GM15510 (cell line): ENCODE results near the gene ZNF722.

ENCODE experiments used
- POLR2A ChIP-seq: IDR thresholded peaks from 3 replicates; pipeline ENCODE4 v1.6.1; 2011; ENCODE audit warnings: borderline replicate concordance; ENCODE audit not compliant: insufficient read length; ENCODE audit errors: extremely low read depth

The ZNF722 gene

DNA sequence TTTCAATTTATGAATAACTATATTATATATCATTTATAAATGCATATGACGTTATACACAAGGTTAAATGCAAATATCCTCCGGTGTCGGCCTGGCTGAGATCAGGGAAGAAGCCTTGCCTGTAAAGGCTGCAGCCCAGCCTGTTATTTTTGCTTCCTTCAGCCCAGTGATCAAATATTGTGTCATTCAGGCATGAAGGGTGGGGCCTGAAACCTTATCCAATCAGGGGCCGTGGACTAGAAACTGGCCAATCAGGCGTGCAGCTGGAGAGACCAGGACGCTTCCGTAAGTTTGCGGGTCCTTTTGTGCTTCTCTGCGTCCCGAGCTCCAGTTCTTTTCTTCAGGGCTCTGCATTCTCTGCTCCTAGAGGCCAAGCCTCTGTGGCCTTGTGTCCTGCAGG, at the start of gene ZNF722:
Gene ZNF722 (plus strand): TSS at position 301 of the 400 bp plus-strand sequence. CDS start 113 bp downstream, outside the sequence.
- no peak for TF ChIP-seq POLR2A

GRCh38 chr7:63953181-63953580, 45.5 kb upstream of the ZNF722 start:
- no peak for TF ChIP-seq POLR2A

DNA sequence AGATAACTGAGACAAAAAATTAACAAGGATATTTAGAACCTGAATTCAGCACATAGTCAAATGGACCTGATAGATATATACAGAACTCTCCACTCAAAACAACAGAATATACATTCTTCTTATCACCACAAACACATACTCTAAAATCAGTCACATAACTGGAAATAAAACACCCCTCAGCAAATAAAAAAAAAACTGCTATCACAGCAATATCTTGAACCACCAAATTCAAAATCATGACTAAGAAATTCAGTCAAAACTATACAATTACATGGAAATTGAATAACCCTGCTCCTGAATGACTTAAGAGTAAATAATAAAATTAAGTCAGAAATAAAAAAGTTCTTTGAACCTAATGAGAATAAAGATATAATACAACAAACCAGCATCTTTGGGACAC, 30.0 kb upstream of the ZNF722 start:
- TF ChIP-seq POLR2A = no peak

DNA sequence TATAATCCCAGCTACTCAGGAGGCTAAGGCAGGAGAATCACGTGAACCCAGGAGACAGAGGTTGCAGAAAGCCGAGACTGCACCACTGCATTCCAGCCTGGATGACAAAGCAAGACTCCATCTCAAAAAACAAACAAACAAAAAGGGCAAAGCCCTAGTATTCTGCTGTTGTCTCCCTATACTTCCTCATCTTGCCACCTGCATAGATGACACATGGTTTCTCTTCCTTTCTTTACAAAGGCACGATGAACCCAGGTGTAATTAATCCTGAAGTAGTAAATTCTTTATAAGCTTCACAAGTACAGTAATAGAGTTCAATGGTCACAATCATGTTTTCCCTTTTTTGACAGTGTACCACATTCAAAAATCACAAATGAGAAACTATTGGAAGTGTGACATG, 36.7 kb downstream of the ZNF722 start:
- TF ChIP-seq POLR2A = no peak

DNA sequence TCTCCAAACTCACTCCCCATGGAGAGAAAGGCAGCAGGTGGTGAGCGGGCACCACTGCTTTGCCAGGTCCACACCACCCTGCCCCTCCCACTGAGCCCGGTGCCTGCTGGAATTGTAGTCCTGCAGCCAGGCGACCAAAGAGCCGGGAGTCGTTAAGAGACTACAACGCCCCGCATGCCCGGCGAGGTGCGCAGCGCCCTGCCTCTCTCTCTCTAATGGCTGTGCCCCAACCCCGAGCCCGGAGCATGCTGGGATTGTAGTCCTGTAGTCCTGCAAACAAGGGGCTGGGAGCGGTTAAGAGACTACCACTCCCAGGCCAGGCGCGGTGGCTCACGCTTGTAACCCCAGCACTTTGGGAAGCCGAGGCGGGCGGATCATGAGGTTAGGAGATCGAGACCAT, 38.4 kb downstream of the ZNF722 start:
- no peak for TF ChIP-seq POLR2A

DNA sequence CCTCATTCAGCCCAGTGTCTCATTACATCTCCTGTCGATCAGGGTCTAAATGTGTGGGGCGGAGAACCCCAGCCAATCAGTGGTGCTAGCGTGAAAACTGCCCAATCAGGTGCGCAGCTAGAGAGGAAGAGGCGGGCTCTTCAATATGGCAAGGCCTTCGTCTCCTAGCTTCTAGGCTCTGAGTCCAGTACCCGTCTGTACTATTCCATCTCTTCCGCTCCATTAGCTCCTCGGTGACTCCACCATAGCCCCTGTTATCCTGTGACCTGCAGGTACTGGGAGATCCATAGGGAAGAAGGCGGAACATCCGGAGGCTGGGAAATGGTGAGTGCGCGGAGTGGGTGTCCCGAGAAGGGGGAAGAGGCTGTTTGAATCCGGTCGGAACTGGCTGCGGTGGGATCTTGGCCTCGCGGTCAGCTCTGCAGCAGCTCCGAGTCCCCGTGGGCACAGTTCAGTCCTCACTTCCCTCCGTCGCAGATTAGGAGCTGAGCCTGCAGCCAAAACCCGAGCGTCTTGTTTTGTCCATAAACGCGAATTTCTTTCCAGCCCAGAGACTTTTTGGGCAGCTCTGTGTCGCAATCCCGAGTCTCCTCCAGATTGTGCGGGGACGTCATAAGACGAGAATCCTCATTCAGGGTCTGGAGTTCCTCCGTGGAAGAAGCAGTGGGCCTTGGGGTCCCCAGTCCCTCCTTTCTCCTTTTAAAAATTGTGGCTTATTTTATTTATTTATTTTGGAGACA, 46.8 kb downstream of the ZNF722 start, which contains the start of gene ZNF727:
Gene ZNF727 (plus strand): TSS at position 134 of the 740 bp plus-strand sequence. CDS start 188 bp downstream, at position 322.
- TF ChIP-seq POLR2A = no peak

DNA sequence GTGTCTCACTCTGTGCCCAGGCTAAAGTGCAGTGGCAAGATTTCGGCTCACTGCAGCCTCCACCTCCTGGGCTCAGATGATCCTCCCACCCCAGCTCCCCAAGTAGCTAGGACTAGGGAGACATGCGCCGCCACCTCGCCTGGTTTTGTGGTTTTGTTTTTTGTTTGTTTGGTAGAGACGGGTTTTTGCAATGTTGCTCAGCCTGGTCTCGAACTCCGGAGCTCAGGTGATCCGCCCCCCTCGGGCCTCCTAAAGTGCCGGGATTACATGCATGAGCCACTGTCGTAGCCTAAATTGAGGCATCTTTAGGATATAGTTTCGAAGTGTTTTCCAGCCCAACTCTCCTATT, 47.4 kb downstream of the ZNF722 start:
- TF ChIP-seq POLR2A = no peak
